HL-60/S4 (cell line): ENCODE data around the gene GPBP1L1.

Experiments used
- in situ Hi-C: fragments of 300-500 bp; cut with MboI; formaldehyde crosslinking; loops from 2 replicates; pipeline ENCODE4 v1.14.3; 2022; ENCODE audit warnings: low sequenced_read_pairs

Gene GPBP1L1

DNA sequence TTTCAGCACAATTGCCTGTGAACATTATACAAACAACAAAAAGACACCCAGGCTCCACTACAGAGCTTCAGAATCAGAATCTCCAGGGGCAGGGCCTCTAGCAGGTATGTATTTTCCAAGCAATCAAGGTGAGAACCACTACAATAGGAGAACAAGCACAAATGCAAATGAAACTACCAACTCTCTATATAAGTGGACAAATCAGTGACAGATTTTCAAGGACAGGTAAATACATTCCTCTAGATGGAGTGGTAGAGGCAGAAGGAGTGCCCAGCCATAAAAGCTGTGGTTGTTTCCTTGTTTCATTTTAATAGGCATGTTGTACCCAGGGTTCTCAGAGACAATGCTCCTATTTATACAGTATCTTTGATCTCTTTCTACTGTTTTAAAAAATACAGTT, 42.4 kb downstream of the GPBP1L1 start:
- in situ Hi-C loops: no loop called here

DNA sequence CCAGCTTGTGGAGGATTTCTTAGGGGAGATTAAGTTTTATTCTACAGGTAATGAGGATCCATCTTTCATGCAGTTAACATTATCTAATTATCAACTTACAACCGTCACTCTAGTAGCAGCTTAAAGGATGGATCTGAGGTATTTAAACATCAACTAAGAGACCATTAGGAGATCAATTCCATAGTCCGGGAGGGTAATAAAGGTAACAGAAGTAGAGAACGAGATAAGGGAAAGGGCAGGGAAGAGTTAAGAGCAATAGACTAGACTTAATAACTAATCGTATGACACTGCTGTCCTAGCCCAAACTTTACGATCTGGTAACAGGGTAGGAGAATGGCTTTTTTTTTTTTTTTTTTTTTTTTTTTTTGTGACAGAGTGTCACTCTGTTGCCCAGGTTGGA, 43.0 kb downstream of the GPBP1L1 start:
- in situ Hi-C loops: no loop called here

DNA sequence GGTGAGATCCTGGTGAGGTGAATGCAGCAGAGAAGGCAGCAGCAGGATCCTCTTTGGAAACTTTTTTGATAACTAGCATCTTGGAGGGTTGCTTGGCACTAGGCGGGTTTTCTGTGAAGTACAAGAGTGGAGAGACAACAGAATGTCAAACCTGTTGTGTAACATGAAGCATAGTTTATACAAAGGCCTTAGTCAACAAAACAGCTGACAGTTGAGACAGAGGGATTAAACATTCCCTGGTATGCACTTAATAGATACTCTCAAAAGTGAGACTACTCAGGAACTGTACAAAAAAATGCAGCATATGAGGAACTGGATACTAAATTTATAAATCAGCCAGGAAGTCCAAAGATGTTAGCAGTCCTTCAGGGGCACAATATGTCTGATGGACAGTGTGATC, 46.0 kb downstream of the GPBP1L1 start:
- in situ Hi-C loops: no loop called here

DNA sequence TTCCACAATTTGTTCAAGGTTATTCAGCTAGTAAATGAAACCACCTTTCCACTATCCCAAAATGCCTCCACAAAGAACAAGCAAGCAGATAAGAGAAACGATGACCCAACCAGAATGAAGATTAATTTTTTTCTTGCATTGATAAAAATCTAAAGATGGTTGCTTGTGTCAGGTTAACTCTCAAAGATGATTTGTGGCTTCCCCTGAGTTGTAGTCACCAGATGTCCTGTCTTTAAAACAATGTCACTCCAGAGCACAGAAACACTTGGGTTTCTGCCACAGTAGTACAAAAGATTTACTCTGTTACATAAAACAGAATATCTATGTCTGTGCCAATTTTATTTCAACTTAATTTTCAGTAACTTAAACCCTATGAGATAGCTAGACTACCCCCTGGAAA, 51.1 kb downstream of the GPBP1L1 start:
- in situ Hi-C loops: no loop called here

DNA sequence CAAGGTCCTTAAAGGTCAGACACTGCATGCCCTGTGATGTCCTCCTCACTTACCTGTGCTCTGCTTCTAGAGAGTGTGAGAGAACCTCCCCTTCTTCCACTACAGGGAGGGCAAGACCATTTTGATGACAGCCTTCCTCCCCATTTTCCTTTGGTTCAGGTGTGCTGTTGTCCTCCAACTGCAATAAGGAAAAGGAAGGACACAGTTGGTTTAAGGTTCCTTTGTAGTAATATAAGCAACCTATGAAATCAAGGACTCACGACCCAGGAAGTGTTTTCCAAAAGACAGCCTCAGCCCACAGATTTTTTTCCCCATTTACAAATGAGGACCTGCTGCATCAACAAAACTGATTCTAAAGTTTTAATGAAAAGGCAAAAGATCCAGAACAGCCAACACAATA, 55.9 kb downstream of the GPBP1L1 start:
- in situ Hi-C loops: no loop called here

DNA sequence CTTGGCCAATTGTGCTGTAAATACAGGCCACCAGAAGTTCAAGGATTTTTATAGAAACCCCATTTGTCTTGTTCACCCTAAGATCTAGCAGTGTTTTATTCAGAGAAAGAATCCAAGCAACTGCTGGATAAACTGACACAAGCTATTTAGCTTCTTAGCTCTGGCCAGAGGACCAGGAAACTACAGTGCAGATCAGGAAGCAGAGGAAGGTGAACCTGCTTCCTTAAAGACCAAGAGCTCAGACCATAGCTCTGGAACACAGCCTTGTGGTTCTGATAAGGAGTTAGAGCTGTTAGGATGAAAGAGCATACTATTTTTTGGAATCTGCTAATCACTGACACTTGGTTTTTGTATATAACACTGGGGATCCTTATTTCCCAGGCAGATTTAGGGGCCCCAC, 57.3 kb downstream of the GPBP1L1 start:
- in situ Hi-C loops: no loop called here

DNA sequence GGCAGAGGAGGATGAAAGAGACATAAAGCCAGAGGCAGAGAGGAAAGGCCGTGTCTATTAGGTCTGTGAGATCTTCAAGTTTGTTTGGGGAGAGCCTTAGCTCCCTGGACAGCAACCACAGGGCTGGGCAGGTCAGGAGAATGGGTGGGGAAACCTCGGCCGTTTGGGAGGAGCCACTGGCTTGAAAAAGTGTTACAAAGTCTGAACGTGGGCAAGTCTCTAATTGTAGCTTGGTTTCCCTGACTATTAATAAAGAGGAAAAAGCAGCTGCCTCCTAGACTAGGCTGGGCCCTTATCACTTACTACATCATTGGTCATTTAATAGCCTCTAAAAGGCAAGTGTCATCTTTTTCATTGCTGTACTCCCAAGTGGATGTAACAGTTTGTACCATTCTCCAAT, 62.4 kb downstream of the GPBP1L1 start, which contains the start of gene CCDC17:
Gene CCDC17, minus strand, starts transcription at position 83 of the 400 bp plus-strand sequence. CDS start 145 bp downstream, outside the sequence.
- in situ Hi-C loops: no loop called here

DNA sequence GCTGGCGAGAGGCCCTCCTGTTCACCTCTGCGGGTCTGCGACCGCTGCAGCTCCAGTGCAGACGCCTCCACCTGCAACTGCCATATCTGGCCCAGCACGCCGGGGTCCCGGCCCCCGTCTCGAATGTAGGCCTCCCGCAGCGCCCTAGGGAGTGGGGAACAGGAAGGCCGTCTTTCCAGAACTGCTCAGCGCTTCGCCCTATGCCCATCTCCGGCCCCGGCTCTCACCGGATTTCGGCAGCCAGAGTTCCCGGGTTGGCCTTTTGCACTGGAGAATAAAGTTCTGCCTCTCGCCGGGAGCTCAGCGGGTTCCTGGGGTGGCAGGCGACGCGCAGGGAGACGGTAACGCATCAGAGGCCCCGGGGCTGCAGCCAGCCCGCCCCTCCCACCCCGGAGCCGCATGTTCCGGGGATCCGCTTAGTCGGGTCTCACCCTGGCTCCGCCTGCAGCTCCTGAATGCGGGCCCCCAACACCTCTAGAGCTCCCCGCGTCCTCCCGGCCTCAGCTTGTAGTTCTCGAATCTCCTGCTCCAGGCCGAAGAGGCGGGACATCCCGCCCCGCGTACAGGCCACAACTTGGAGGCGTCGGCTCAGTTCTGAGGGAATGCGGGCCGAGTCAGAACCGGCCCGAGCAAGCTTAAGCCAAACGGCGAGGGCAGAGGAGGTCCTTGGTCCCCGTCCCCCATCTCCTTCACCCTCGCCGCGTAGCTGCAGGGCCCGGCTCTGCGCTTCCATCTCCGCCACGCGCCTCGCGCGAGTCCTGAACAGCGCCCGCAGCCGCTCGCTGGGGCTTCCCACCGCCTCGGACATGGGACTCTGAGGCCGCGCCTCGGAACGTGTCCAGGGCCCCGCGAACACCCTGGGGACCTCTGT, 63.6 kb downstream of the GPBP1L1 start:
- in situ Hi-C loops: no loop called here

DNA sequence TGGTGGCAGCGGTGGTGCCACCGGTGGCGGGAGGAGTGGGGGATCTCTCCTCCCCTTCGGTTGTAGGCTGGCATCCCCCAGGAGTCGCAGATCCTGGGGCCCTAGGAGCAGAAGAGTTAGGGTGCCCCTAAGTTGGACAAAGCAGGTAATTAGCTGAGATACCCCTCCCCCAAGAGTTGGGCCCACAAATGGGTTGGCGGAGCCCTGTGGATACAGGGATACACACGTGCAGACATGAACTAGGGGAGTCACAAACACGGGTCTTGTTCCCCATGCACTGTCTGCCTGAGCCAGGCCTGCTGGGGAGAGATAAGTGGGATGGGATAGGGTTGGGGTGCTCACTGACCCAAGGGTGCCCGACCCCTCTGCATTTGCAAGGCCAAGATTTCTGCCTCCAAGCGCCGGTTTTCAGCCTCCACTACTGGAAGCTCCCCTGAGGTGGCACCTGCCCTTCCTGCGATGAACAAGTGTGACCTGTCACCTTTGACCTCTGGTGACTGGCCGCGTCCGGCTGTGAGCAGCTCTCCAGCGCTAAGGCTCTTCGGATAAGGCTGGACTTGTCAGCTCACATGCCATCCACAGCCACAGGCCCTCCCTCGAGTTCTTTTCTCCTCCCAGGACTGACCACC, 64.3 kb downstream of the GPBP1L1 start:
- in situ Hi-C loops: no loop called here

DNA sequence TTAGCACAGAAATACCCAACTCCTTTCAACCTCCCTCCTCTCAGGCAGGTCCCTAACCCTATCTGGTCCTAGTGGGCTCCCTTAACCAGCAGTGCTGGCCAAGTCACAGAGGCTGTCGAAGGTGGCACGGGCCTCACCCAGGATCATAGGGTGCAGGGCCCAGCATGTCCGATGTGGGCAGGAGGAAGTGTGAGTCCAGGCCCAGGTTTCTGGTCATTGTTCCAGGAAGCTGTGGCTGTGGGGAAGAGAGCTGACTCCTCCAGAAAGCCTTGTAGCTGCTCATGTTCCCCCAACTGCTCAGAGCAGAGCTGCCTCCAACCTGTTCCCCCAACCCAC, 64.9 kb downstream of the GPBP1L1 start:
- in situ Hi-C loops: no loop called here

DNA sequence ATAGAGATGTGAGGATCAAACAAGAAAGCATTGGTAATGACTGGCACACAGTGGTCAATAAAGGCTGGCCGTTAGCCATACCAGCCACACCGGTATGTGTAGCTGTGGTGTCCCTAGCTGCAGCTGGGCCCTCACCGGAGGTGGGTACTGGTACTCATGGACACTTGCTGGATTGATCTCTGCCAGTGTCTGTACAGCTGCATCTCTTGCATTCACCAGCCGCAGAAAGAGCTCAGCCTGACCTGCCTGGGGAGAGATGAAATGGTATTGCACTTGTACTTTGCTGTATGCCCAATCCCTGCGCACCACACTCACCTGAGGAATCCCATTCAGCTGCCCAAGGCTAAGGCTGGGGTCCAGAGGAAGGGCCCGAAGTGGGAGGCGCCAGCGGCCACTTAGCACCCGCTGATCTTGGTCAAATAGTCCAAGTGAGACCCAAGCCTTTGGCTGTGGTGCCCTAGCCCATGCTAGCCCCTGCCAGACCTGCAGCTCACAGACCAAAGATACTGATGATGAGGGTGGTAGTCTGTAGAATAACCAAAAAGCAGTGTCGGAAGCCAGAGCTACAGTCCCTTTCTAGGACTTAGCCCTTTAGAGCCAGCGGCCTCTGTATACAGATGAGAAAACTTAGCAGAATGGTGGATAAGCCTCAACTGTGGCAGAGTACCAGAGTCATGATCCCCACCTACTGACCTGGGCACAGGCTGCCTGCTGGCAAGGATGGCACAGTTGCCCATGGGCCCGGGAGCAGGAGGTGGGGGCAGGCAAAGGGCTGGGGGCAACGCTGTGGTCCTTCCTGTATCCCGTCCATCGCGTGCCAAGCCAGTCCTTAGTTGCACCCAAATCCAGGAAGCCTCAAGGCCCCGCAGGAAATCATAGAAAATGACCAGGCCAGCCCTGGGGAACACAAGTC, 65.5 kb downstream of the GPBP1L1 start:
- in situ Hi-C loops: no loop called here

DNA sequence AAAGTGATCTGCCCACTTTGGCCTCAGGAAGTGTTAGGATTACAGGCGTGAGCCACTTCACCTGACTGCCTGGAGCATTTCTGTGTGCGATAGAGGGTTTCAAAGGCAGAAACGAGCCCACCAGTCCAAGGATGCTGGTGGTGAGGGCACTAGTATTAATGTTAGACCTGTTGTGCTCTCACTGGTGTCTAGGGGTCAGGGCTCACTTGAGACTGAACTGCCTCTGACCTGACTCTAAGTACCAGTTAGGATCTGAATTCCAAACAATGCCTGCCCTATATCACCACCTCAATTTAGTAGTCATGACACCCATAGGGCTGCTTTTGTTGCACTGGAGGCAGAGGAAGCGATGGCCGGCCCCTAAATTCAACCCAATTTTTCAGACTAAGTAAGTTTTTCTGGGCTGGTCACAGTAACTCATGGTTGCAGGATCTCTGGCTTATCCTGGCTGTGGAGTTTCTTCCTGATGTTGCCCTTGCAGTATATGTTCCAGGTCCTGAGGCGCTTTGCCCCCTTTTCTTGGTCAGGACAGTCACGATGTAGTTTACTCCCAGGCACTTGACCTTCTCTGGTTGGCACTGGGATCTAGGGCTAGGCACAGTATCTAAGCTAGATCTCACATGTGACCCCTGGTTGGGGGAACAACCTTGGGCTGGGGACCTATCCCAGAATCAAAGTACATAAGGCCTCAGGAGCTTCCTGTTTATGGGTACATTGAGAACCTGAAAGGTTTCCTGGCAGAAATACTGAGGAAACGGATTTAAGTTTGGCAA, 67.0 kb downstream of the GPBP1L1 start:
- in situ Hi-C loops: no loop called here

DNA sequence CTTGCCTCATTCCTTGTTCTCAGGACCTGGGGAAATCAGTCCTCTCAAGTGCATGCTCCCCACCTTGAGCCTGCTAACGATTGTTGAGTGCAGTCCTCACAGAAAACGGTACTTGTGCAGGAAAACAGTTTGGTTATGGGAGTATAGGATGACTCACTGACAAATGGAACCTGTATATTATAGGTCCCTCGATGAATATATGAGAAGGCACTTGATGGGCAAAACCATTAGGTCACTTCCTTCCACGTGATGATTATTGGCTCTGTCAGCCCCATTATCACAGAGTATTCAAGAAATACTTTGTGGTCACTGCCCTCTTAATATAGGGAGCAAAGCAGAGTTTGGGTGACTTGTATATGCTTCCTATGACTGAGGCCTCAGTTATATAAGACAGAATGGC, 68.7 kb downstream of the GPBP1L1 start:
- in situ Hi-C loops: no loop called here

DNA sequence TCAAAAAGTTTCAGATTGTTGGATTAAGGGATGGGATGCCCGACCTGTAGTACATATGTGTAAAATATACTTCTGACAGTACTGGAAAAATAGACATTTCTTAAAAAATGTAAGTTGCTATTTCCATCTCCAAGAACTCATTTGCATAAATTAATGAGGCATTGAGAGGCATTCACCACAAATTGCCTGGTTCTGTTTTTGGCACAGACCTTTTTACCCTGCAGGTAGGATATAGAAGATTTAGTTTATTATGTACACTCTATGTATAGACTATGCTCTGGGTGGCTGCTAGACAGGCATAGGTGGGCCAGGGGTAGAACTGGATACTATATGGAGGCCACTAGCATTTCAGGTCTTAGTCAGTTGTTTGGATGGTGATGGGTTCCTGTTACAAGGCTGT, 70.4 kb downstream of the GPBP1L1 start:
- in situ Hi-C loops: no loop called here

DNA sequence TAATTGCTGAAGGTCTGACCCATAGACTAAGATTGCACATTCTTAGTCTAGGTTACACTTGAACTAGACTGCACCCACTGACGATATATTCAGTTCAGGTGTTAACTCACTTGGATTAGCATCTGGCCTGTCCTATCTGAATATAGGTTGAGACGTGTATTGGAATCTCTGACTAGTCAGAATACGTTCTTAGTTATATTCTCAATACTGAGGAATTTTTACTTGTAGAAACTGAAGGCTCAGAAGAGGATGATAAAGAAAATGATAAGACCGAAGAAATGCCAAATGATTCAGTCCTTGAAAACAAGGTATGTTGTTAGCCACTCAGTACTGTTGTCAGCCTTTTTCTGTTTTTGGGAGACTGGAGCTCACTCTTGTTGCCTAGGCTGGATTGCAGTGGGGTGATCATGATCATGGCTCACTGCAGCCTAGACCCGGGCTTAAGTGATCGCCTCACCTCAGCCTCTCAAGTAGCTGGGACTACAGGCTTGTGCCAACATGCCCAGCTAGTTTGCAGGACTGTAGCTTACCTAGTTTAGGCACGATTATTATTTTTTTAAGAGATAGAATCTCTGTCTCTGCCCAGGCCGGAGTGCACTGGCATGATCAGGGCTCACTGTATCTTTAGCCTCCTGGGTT, 73.3 kb downstream of the GPBP1L1 start:
- in situ Hi-C loops: no loop called here

DNA sequence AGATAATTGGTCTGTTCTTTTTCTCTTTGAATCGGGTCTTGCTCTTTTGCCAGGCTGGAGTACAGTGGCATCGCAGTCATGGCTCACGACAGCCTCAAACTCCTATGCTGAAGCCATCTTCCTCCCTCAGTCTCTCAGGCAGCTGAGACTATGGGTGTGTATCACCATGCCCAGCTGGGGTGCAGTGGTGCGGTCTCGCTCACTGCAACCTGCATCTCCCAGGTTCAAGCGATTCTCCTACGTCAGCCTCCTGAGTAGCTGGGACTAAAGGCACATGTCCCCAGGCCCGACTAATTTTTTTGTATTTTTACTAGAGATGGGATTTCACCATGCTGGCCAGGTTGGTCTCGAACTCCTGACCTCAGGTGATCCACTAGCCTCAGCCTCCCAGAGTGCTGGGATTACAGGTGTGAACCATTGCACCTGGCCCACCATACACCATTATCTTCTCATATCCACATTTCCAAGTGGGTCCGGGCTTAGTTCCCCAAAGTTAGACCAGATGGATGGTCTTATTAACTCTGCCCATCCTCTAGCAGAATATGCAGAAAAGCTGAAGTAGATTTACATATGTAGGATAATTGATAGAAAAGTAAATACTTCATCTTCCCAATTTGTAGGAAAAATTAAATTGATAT, 75.6 kb downstream of the GPBP1L1 start:
- in situ Hi-C loops: no loop called here

DNA sequence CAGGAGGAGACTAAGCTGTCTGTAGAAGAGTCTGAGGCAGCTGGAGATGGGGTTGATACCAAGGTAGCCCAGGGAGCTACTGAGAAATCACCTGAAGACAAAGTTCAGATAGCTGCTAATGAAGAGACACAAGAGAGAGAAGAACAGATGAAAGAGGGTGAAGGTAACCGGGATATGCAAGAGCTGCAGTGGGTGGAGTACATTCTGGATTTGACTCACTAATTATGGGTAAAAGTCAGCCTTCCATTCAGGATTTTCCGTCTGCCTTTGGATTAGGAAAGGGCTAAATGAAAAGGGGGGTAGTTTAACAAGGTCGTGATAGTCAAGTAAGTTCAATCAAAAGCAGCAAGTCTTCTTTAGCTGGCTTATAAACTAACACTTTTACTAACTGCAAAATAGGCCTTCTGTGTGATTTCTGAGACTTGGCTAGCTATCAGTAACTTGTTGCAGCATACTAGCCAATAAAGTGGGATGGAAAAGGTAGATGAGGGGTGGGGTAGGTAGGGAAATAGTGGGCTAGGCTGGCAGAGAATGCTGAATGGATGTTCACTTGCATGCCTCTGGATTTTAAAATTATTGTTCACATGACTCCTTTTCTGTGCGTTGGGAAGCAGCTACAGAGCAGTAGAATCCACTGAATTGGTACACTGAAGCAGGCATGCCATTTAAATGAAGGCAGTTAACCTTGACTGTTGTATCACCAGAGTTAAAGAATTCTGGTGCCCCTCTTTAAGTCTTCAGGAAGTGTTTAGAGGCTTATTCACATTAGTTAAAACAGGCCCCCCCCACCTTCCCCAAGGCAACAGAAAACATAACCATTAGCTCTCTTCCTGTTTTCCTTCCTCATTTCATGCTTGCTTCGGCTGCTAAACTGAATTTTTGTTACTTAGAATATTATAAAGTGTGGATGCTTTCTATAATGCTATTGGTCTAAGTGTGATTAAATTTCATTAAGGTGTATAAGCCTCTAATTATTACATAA, 77.9 kb downstream of the GPBP1L1 start:
- in situ Hi-C loops: no loop called here

DNA sequence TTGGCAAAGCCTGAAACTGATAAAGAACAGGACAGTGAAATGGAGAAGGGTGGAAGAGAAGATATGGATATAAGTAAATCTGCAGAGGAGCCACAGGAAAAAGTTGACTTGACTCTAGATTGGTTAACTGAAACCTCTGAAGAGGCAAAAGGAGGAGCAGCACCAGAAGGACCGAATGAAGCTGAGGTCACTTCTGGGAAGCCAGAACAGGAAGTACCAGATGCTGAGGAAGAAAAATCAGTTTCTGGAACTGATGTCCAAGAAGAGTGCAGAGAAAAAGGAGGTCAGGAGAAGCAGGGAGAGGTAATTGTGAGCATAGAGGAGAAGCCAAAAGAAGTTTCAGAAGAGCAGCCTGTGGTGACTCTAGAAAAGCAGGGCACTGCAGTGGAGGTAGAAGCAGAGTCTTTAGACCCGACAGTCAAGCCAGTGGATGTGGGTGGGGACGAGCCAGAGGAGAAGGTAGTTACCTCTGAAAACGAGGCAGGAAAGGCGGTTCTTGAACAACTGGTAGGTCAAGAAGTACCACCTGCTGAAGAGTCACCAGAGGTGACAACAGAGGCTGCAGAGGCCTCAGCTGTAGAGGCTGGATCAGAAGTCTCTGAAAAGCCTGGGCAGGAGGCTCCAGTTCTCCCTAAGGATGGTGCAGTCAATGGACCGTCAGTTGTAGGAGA, 78.8 kb downstream of the GPBP1L1 start:
- in situ Hi-C loops: no loop called here
